Thymus (tissue), 11 donors: ENCODE results near the gene PPP1R26. TPM values are rescaled to one million over a fixed set of nuclear protein-coding genes. Genes with fewer than 3 reads are reported as not detected.

Experiments used
- DNase-seq, 9 donors: peaks; one replicate each; pipeline ENCODE4 v3.0.0-alpha.2; 2013; ENCODE audit warnings: low spot score in 9 of 9, low read depth in 6 of 9, missing footprints in 1 of 9
- H3K27ac ChIP-seq, 2 donors: one replicate each; pipeline ENCODE4 v1.5.1; 2013; ENCODE audit warnings: control low read depth in 1 of 2, low read depth in 1 of 2, low read length in 1 of 2, mild to moderate bottlenecking in 1 of 2, moderate library complexity in 1 of 2
- H3K27me3 ChIP-seq, 2 donors: one replicate each; pipeline ENCODE4 v1.5.1; 2013; ENCODE audit warnings: low read length in 1 of 2; ENCODE audit not compliant: control insufficient read depth in 2 of 2, insufficient read depth in 1 of 2
- H3K36me3 ChIP-seq, 2 donors: one replicate each; pipeline ENCODE4 v1.5.1; 2013; ENCODE audit warnings: low read length in 1 of 2, mild to moderate bottlenecking in 1 of 2, moderate library complexity in 1 of 2; ENCODE audit not compliant: control insufficient read depth in 2 of 2, insufficient read depth in 2 of 2
- H3K4me1 ChIP-seq, 2 donors: one replicate each; pipeline ENCODE4 v1.5.1; 2013; ENCODE audit warnings: low read length in 2 of 2; ENCODE audit not compliant: control insufficient read depth in 2 of 2, insufficient read depth in 2 of 2
- H3K4me3 ChIP-seq, 2 donors: one replicate each; pipeline ENCODE4 v1.5.1; 2013; ENCODE audit warnings: low read length in 2 of 2, control low read depth in 1 of 2, mild to moderate bottlenecking in 1 of 2
- H3K9me3 ChIP-seq, 2 donors: one replicate each; pipeline ENCODE4 v1.5.1; 2013; ENCODE audit warnings: low read length in 1 of 2, mild to moderate bottlenecking in 1 of 2; ENCODE audit not compliant: control insufficient read depth in 2 of 2, insufficient read depth in 1 of 2
- WGBS: extraction: QIAGEN DNeasy Blood & Tissue Kit; methylation state at CpG from one replicate; pipeline ENCODE4 v1.1.7; 2013; 5-methylcytosine and 5-hydroxymethylcytosine counted together
- polyA plus RNA-seq: library from polyadenylated mRNA; stranded (reverse); fragments of 200-250 nt; gene quantifications from one replicate; pipeline ENCODE4 v1.2.3, GENCODE V29; 2013
- total RNA-seq: library from RNA; stranded (reverse); fragments of 120-200 nt; gene quantifications from one replicate; pipeline ENCODE4 v1.2.4, GENCODE V29; 2013
- donor health status: healthy.

PPP1R26 gene
- total and polyA plus RNA-seq, 2 donors: 3.3 to 4.1 TPM

GRCh38 chr9:135484460-135485277 lies 5.1 kb downstream of the PPP1R26 start:
- H3K9me3 ChIP-seq: peaks cover 0 to 2% of the 10 kb centered on the region in 2 donors
- H3K27ac ChIP-seq: no peak overlapping the region
- peaks cover 24 to 35% of the 10 kb centered on the region in 2 donors for H3K27me3 ChIP-seq
- H3K36me3 ChIP-seq: no peaks in the 10 kb centered on the region
- no peak overlapping the region for H3K4me3 ChIP-seq
- H3K4me1 ChIP-seq: peaks cover 0 to 6% of the 10 kb centered on the region in 2 donors
- no peak for DNase-seq
- WGBS: 97% methylated on average over 47 of the region's 47 CpGs

GRCh38 chr9:135485385-135485784 lies 5.8 kb downstream of the PPP1R26 start:
- Histone ChIP-seq H3K36me3 (no peaks in the 10 kb centered on the region), H3K9me3 (peaks cover 0 to 2% of the 10 kb centered on the region in 2 donors), H3K27me3 (peaks cover 17 to 31% of the 10 kb centered on the region in 2 donors), H3K4me1 (peaks cover 0 to 5% of the 10 kb centered on the region in 2 donors), H3K4me3 (no peak overlapping the region), H3K27ac (no peak overlapping the region)
- DNase-seq: no peak
- 96% methylated on average over 25 of the region's 25 CpGs for WGBS

DNA sequence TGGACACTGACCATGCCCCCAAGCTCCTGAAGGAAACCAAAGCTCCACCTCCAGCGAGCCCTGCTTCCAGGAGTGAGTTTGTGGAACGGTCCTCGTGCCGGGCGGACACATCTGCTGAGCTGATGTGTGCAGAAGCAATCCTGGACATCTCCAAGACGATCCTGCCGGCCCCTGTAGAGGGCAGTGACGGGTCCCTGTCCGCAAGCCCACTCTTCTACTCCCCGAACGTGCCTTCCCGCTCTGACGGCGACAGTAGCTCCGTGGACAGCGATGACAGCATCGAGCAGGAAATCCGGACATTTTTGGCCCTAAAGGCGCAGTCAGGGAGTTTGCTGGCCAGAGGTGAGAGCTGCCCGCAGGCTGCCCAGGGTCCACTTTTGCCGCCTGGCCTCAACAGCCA lies 6.2 kb downstream of the PPP1R26 start:
- WGBS: 97% methylated on average over 21 of the region's 21 CpGs
- Histone ChIP-seq H3K27ac (no peak overlapping the region), H3K27me3 (peaks cover 12 to 26% of the 10 kb centered on the region in 2 donors), H3K36me3 (no peaks in the 10 kb centered on the region), H3K9me3 (peaks cover 0 to 2% of the 10 kb centered on the region in 2 donors), H3K4me3 (no peak overlapping the region), H3K4me1 (peaks cover 0 to under 1% of the 10 kb centered on the region in 2 donors)
- no peak for DNase-seq

DNA sequence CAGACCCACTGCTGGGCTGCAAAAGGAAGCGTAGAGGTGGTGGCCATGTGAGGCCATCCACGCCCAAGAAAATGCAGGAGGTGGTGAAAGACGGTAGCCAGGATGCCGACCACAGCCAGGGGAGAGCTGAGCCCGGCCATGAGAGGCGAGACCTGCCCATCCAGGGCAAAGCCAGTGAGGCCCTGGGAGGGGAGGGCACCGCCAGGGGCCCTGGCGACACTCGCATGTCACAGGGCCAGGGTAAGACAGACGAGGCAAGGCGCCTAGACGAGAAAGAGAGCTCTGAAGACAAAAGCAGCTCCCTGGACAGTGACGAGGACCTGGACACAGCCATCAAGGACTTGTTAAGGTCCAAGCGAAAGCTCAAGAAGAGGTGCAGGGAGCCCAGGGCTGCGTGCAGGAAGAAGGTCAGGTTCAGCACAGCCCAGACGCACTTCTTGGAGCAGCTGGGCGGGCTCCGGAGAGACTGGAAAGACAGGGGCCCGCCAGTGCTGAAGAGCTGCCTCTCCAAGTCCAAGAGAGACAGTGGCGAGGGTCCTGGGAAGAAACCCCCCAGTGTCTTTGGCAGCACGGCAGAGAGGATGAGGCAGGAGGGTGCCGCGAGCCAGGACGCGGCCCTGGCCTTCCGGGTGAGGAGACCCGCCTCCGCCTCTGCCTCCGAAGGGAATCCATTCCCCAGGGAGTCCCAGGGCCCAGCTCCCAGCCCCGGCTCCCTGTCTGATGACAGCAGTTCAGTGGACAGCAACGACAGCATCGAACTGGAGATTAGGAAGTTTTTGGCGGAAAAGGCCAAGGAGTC lies 6.9 kb downstream of the PPP1R26 start:
- H3K4me1 ChIP-seq: no peaks in the 10 kb centered on the region
- no peak overlapping the region for H3K4me3 ChIP-seq
- no peak overlapping the region for H3K27ac ChIP-seq
- DNase-seq: no peak
- no peaks in the 10 kb centered on the region for H3K36me3 ChIP-seq
- peaks cover 0 to 2% of the 10 kb centered on the region in 2 donors for H3K9me3 ChIP-seq
- peaks cover 6 to 20% of the 10 kb centered on the region in 2 donors for H3K27me3 ChIP-seq
- 95% methylated on average over 33 of the region's 33 CpGs for WGBS

- no peaks in the 10 kb centered on the region for H3K36me3 ChIP-seq
- WGBS: 97% methylated on average over 40 of the region's 40 CpGs
- no peak overlapping the region for H3K4me3 ChIP-seq
- DNase-seq: no peak
- H3K27me3 ChIP-seq: peaks cover 0 to 11% of the 10 kb centered on the region in 2 donors
- H3K27ac ChIP-seq: no peak overlapping the region
- no peaks in the 10 kb centered on the region for H3K4me1 ChIP-seq
- peaks cover 0 to 2% of the 10 kb centered on the region in 2 donors for H3K9me3 ChIP-seq
Measured at GRCh38 chr9:135487281-135488012, 7.9 kb downstream of the PPP1R26 start.

GRCh38 chr9:135488013-135488330 lies 8.4 kb downstream of the PPP1R26 start:
- Histone ChIP-seq H3K4me3 (no peak overlapping the region), H3K27ac (no peak overlapping the region), H3K9me3 (peaks cover 0 to 2% of the 10 kb centered on the region in 2 donors), H3K27me3 (peaks cover 0 to 6% of the 10 kb centered on the region in 2 donors), H3K4me1 (peaks cover 0 to 4% of the 10 kb centered on the region in 2 donors), H3K36me3 (no peaks in the 10 kb centered on the region)
- no peak for DNase-seq
- WGBS: 98% methylated on average over 18 of the region's 18 CpGs

GRCh38 chr9:135488527-135488926 lies 8.9 kb downstream of the PPP1R26 start:
- WGBS: 95% methylated on average over 17 of the region's 17 CpGs
- H3K4me3 ChIP-seq: no peak overlapping the region
- no peak overlapping the region for H3K27ac ChIP-seq
- no peaks in the 10 kb centered on the region for H3K36me3 ChIP-seq
- peaks cover 0 to under 1% of the 10 kb centered on the region in 2 donors for H3K27me3 ChIP-seq
- peaks cover 0 to 5% of the 10 kb centered on the region in 2 donors for H3K4me1 ChIP-seq
- DNase-seq: no peak
- H3K9me3 ChIP-seq: peaks cover 0 to 2% of the 10 kb centered on the region in 2 donors

DNA sequence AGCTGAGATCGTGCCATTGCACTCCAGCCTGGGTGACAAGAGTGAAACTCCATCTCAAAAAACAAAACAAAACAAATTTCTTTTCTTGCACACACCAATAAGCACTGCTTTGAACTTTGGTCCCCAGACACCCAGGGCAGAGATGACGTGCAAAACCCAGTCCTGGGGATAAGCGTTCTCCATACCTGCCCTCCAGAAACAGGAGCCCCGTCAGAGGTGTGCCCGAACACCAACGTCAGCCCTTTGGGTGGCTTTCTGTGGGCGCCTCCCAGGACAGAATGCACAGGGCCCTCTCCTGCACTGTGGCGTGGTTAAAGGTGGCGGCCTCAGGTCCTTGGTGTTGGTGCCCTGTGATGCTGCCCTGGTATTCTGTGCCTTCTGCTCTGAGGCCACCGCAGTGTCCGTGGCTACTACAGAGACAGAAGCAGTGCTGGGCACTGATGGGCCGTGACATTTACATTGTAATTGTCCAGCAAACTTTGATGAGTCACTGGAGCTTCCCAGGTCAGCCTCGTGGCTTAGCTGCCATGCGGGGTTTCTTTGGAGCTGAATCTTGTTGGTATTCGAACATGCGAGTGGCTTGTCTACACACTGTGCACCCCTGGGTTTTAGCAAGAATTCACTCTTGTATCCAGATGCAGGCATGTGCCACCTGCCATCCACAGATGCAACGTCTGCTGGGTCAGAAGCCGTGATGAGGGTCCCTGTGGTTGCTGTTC lies 9.8 kb downstream of the PPP1R26 start:
- Histone ChIP-seq H3K27me3 (no peaks in the 10 kb centered on the region), H3K27ac (no peak overlapping the region), H3K4me3 (no peak overlapping the region), H3K9me3 (peaks cover 0 to 2% of the 10 kb centered on the region in 2 donors), H3K4me1 (peaks cover 0 to 5% of the 10 kb centered on the region in 2 donors), H3K36me3 (no peaks in the 10 kb centered on the region)
- DNase-seq: no peak
- 92% methylated on average over 18 of the region's 18 CpGs for WGBS
